Endothelial cell of umbilical vein (primary cell): ENCODE measurements around the gene GPAM.

Source experiments
- CTCF ChIP-seq, 2 donors: IDR thresholded peaks; 1 replicate in 1 of 2; 2 replicates in 1 of 2; pipeline ENCODE4 v1.5.1; 2011; ENCODE audit warnings: low read length in 2 of 2, mild to moderate bottlenecking in 2 of 2, moderate library complexity in 2 of 2, control low read depth in 1 of 2, inconsistent platforms in 1 of 2, low read depth in 1 of 2; ENCODE audit not compliant: insufficient read depth in 1 of 2; ENCODE audit errors: extremely low read depth in 1 of 2
- FOS ChIP-seq: IDR thresholded peaks from 2 replicates; pipeline ENCODE4 v1.6.1; 2011; ENCODE audit warnings: mild to moderate bottlenecking, low read length, moderate library complexity, borderline replicate concordance; ENCODE audit not compliant: insufficient read depth

GRCh38 chr10:112124866-112125265 lies 58.7 kb downstream of the GPAM start:
- TF ChIP-seq FOS: no peak
- TF ChIP-seq CTCF (IDR thresholded peaks at IDR 0.05; ENCODE audit: extremely low read depth in 1 of 2, insufficient read depth in 1 of 2, low read depth in 1 of 2, low read length in 2 of 2): no peak
